AML-193 (cell line): ENCODE data around the gene PIAS1.
"Not testable (repeated sequence)": the region's sequence is repeated elsewhere in the genome, so short reads cannot be mapped to it uniquely, and the experiment has no call there.

ENCODE experiments used
- DNase-seq, 2 experiments: peaks; one replicate each; lab custom pipeline; 2025; lab: John Stamatoyannopoulos, UW

Gene PIAS1

DNA sequence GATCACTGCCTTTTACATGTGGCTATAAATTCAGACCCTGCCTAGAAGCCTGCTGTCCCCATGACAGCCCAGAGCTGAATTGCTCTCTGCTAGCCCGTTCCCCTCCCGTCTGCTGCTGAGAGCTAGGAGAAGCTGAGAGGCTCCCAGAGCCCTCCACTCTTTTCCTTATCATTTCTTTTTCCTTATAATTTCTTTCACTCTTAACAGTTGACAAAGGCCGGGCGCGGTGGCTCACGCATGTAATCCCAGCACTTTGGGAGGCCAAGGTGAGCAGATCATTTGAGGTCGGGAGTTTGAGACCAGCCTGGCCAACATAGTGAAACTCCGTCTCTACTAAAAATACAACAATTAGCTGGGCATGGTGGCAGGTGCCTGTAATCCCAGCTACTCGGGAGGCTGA, 180.4 kb downstream of the PIAS1 start:
- DNase-seq: not testable (repeated sequence)

GRCh38 chr15:68235022-68235421, 180.9 kb downstream of the PIAS1 start:
- DNase-seq: no peak

DNA sequence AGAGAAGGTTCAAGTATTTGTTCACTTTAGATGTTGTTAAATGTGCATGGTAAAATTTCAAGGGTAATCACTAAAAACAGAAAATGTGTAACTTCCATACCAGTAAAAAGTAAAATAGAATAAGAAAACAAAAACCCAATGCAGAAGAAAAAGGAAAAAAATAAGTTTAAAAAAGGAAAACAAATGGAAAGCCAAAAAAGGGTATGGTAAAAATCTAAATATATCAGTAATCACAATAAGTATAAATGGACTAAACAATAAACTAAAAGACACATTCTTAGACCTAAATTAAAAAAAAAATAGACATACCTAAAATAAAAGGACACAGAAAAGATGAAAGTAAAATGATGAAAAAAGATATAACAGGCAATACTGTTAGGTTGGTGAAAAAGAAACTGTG, 184.9 kb downstream of the PIAS1 start:
- DNase-seq: no peak

- no peak for DNase-seq
These were observed 187.2 kb downstream of the PIAS1 start for GRCh38 chr15:68241088-68241935.
